Neutrophil (primary cell): ENCODE measurements around the gene IFNLR1.

Source experiments
- H3K27ac ChIP-seq: fragments of 200-600 bp; sonication (generic); 2 replicates; pipeline ENCODE4 v1.5.1; 2016; ENCODE audit warnings: mild to moderate bottlenecking, moderate library complexity
- H3K27me3 ChIP-seq: fragments of 200-600 bp; sonication (generic); 2 replicates; pipeline ENCODE4 v1.6.0; 2016; ENCODE audit warnings: mild to moderate bottlenecking
- H3K36me3 ChIP-seq: fragments of 200-600 bp; sonication (generic); 2 replicates; pipeline ENCODE4 v1.5.1; 2017
- H3K4me1 ChIP-seq, 2 experiments: fragments of 200-600 bp in 1 of 2; sonication (generic) in 1 of 2; 1 replicate in 1 of 2; 2 replicates in 1 of 2; pipeline versions ENCODE4 v1.5.1 to v1.6.1; 2013 to 2016; ENCODE audit warnings: low read depth in 1 of 2, low read length in 1 of 2, mild to moderate bottlenecking in 1 of 2, moderate library complexity in 1 of 2; ENCODE audit not compliant: control insufficient read depth in 1 of 2, insufficient read depth in 1 of 2
- H3K4me3 ChIP-seq, 2 experiments: fragments of 200-600 bp in 1 of 2; sonication (generic) in 1 of 2; 1 replicate in 1 of 2; 2 replicates in 1 of 2; pipeline ENCODE4 v1.5.1; 2013 to 2016; ENCODE audit warnings: low read depth in 1 of 2, low read length in 1 of 2, mild to moderate bottlenecking in 1 of 2, moderate library complexity in 1 of 2
- H3K9me3 ChIP-seq: fragments of 200-600 bp; sonication (generic); 2 replicates; pipeline ENCODE4 v1.5.1; 2016
- CTCF ChIP-seq: fragments of 200-600 bp; sonication (generic); IDR thresholded peaks from 2 replicates; pipeline ENCODE4 v1.5.1; 2016; ENCODE audit warnings: antibody characterized with exemption

IFNLR1 gene

GRCh38 chr1:24139841-24140425 lies 47.2 kb downstream of the IFNLR1 start:
- no peaks in the 10 kb centered on the region for H3K4me1 ChIP-seq

GRCh38 chr1:24139222-24139489 lies 47.9 kb downstream of the IFNLR1 start:
- Histone ChIP-seq H3K4me3 (no peak overlapping the region), H3K4me1 (no peaks in the 10 kb centered on the region), H3K27me3 (peaks cover 3% of the 10 kb centered on the region), H3K36me3 (no peaks in the 10 kb centered on the region), H3K27ac (no peak overlapping the region), H3K9me3 (no peaks in the 10 kb centered on the region)
- no peak for TF ChIP-seq CTCF

More at GRCh38 chr1:24139841-24140425, 47.2 kb downstream of the IFNLR1 start:
- no peaks in the 10 kb centered on the region for H3K36me3 ChIP-seq
- no peak overlapping the region for H3K27ac ChIP-seq
- peaks cover 8% of the 10 kb centered on the region for H3K27me3 ChIP-seq
- no peak overlapping the region for H3K4me3 ChIP-seq
- H3K9me3 ChIP-seq: no peaks in the 10 kb centered on the region
- TF ChIP-seq CTCF: no peak

GRCh38 chr1:24138476-24139221 lies 48.4 kb downstream of the IFNLR1 start:
- H3K4me3 ChIP-seq: no peak overlapping the region
- TF ChIP-seq CTCF: no peak
- H3K27ac ChIP-seq: no peak overlapping the region
- no peaks in the 10 kb centered on the region for H3K4me1 ChIP-seq
- H3K36me3 ChIP-seq: no peaks in the 10 kb centered on the region
- no peaks in the 10 kb centered on the region for H3K9me3 ChIP-seq
- H3K27me3 ChIP-seq: peaks cover 3% of the 10 kb centered on the region

- Histone ChIP-seq H3K27me3 (no peaks in the 10 kb centered on the region), H3K4me3 (no peak overlapping the region), H3K4me1 (no peaks in the 10 kb centered on the region), H3K27ac (no peak overlapping the region), H3K36me3 (no peaks in the 10 kb centered on the region), H3K9me3 (no peaks in the 10 kb centered on the region)
- no peak for TF ChIP-seq CTCF
These were observed 50.0 kb downstream of the IFNLR1 start for GRCh38 chr1:24136956-24137539.

- H3K4me3 ChIP-seq: no peak overlapping the region
- no peak for TF ChIP-seq CTCF
- H3K9me3 ChIP-seq: peaks cover 6% of the 10 kb centered on the region
- no peak overlapping the region for H3K27ac ChIP-seq
- no peaks in the 10 kb centered on the region for H3K36me3 ChIP-seq
- H3K27me3 ChIP-seq: no peaks in the 10 kb centered on the region
- H3K4me1 ChIP-seq: no peaks in the 10 kb centered on the region
These were observed 52.7 kb downstream of the IFNLR1 start for GRCh38 chr1:24134376-24134775.
